NCI-H2171 (cell line): ENCODE measurements around the gene OR8S1.
"Not testable (repeated sequence)": the region's sequence is repeated elsewhere in the genome, so short reads cannot be mapped to it uniquely, and the experiment has no call there.

ENCODE experiments used
- DNase-seq: peaks from one replicate; lab custom pipeline; 2025; lab: John Stamatoyannopoulos, UW

OR8S1 gene

GRCh38 chr12:48525332-48525731 lies at the start of gene OR8S1:
TSS of gene OR8S1 (plus strand) at chr12:48525632. CDS start at chr12:48525632, 0 bp downstream.
- no peak for DNase-seq

- no peak for DNase-seq
Measured at GRCh38 chr12:48482198-48482597, 43.2 kb upstream of the OR8S1 start, which contains the start of gene C12orf54. TSS of gene C12orf54 (plus strand) at chr12:48482498. CDS start at chr12:48483297, 799 bp downstream.

- no peak for DNase-seq
Measured at GRCh38 chr12:48482930-48483329, 42.5 kb upstream of the OR8S1 start.

- DNase-seq: no peak
Measured at GRCh38 chr12:48486261-48486660, 39.2 kb upstream of the OR8S1 start.

GRCh38 chr12:48486679-48487078 lies 38.8 kb upstream of the OR8S1 start:
- DNase-seq: no peak

- no peak for DNase-seq
Measured at GRCh38 chr12:48489012-48489411, 36.4 kb upstream of the OR8S1 start.

- not testable (repeated sequence) for DNase-seq
Measured at GRCh38 chr12:48489456-48489855, 36.0 kb upstream of the OR8S1 start.

- not testable (repeated sequence) for DNase-seq
Measured at GRCh38 chr12:48500281-48500680, 25.2 kb upstream of the OR8S1 start.

GRCh38 chr12:48506836-48507235 lies 18.6 kb upstream of the OR8S1 start:
- DNase-seq: not testable (repeated sequence)

GRCh38 chr12:48508987-48509386 lies 16.4 kb upstream of the OR8S1 start:
- DNase-seq: no peak

- no peak for DNase-seq
Measured at GRCh38 chr12:48510111-48510510, 15.3 kb upstream of the OR8S1 start.

- DNase-seq: no peak
Measured at GRCh38 chr12:48512855-48513254, 12.6 kb upstream of the OR8S1 start.

GRCh38 chr12:48514728-48515127 lies 10.7 kb upstream of the OR8S1 start:
- DNase-seq: no peak

GRCh38 chr12:48520381-48520780 lies 5.1 kb upstream of the OR8S1 start:
- DNase-seq: not testable (repeated sequence)

GRCh38 chr12:48527891-48528670 lies 2.6 kb downstream of the OR8S1 start:
- no peak for DNase-seq

- no peak for DNase-seq
Measured at GRCh38 chr12:48532601-48533000, 7.2 kb downstream of the OR8S1 start.

- no peak for DNase-seq
Measured at GRCh38 chr12:48536602-48537001, 11.2 kb downstream of the OR8S1 start.

GRCh38 chr12:48542300-48542928 lies 17.0 kb downstream of the OR8S1 start:
- no peak for DNase-seq

GRCh38 chr12:48545833-48546469 lies 20.5 kb downstream of the OR8S1 start:
- no peak for DNase-seq

GRCh38 chr12:48547012-48547411 lies 21.6 kb downstream of the OR8S1 start:
- DNase-seq: not testable (repeated sequence)

GRCh38 chr12:48551636-48552035 lies 26.2 kb downstream of the OR8S1 start:
- not testable (repeated sequence) for DNase-seq

GRCh38 chr12:48553666-48554343 lies 28.4 kb downstream of the OR8S1 start:
- DNase-seq: not testable (repeated sequence)
